Motor neuron (in vitro differentiated cells): Measurements from ENCODE around the gene CYS1. TPM values are rescaled to one million over a fixed set of nuclear protein-coding genes. Genes with fewer than 3 reads are reported as not detected.
A peak's percentile ranks its signal among the peaks of the same experiment; 100 is the strongest.
"Not testable (repeated sequence)": the region's sequence is repeated elsewhere in the genome, so short reads cannot be mapped to it uniquely, and the experiment has no call there.

Experiments
- ATAC-seq, 8 experiments: fragments of 200-7000 bp; cut with Tn5 transposase; replicated peaks in 6 of 8; 2 replicates each; pipeline ENCODE4 v1.8.0; 2021; ENCODE audit warnings: mild to moderate bottlenecking in 8 of 8, moderate library complexity in 8 of 8
- H3K27ac ChIP-seq, 2 donors: fragments of 250-450 bp; sonication (Bioruptor Pico); 2 replicates each; pipeline ENCODE4 v1.9.0; 2021; ENCODE audit warnings: antibody characterized with exemption in 2 of 2, mild to moderate bottlenecking in 2 of 2, moderate library complexity in 1 of 2
- H3K4me1 ChIP-seq, 2 donors: fragments of 250-450 bp; sonication (Bioruptor Pico); replicated peaks in 1 of 2; 2 replicates each; pipeline ENCODE4 v1.6.1; 2021; ENCODE audit warnings: antibody characterized with exemption in 2 of 2, mild to moderate bottlenecking in 2 of 2, moderate library complexity in 1 of 2
- H3K4me3 ChIP-seq, 5 donors: fragments of 250-450 bp; sonication (Bioruptor Pico); 2 replicates each; pipeline ENCODE4 v1.9.0; 2021; ENCODE audit warnings: antibody characterized with exemption in 5 of 5, mild to moderate bottlenecking in 5 of 5, moderate library complexity in 4 of 5
- WGBS, 10 experiments: fragments of 450-650 bp; shearing (Covaris generic); methylation state at CpG; one replicate each; pipeline ENCODE4 v1.0.0; 2022; 5-methylcytosine and 5-hydroxymethylcytosine counted together
- in situ Hi-C, 9 experiments: fragments of 400-800 bp; cut with MboI; loops; one replicate each; pipeline ENCODE4 v1.15.0; 2021; ENCODE audit warnings: low sequenced_read_pairs in 9 of 9, low pct_unique_long_range_greater_than_20kb in 2 of 9; ENCODE audit not compliant: unreplicated experiment in 9 of 9
- total RNA-seq, 8 experiments: library from RNA; unstranded; fragments of 300-600 nt; gene quantifications; 2 replicates each; pipeline versions ENCODE4 v1.2.3 to v1.2.4, GENCODE V29; 2022

CYS1 gene
- total RNA-seq, 8 experiments from 2014 or later = 0.14 to 6.2 (median 0.50) TPM; not detected in 1

- Histone ChIP-seq H3K4me3 (peak overlapping the region; percentile 46 to 73 (median 52)), H3K27ac (no peak overlapping the region), H3K4me1 (peaks cover under 1 to 10% of the 10 kb centered on the region in 2 donors)
- WGBS, 10 experiments = 40 to 80% (median 69%) methylated on average over 1 to 9 of the region's 14 CpGs; no CpG with 5 or more reads in 3 of the 10 experiments
- no peak for ATAC-seq
- in situ Hi-C loops = loop anchor here in 4 of 9 experiments (10.0 to 25.0 kb wide), 3 partner anchors 295 to 543 kb away; no protein-coding TSS in a partner anchor
Measured at GRCh38 chr2:10119601-10120157, 39.5 kb upstream of the CYS1 start.

GRCh38 chr2:10119027-10119325, 38.8 kb upstream of the CYS1 start:
- Histone ChIP-seq H3K27ac (no peak overlapping the region), H3K4me1 (peaks cover 0 to 10% of the 10 kb centered on the region in 2 donors), H3K4me3 (no peak overlapping the region)
- WGBS, 10 experiments = 78 to 100% (median 89%) methylated on average over 1 to 3 of the region's 3 CpGs
- ATAC-seq = no peak
- in situ Hi-C loops = loop anchor here in 1 of 9 experiments (25.0 kb wide), 1 partner anchor 543 kb away; no protein-coding TSS in a partner anchor

- no peak overlapping the region for H3K27ac ChIP-seq
- no peak overlapping the region for H3K4me3 ChIP-seq
- ATAC-seq = no peak
- H3K4me1 ChIP-seq = no peaks in the 10 kb centered on the region
- in situ Hi-C loops = loop anchor here in 1 of 9 experiments (25.0 kb wide), 1 partner anchor 553 kb away; no protein-coding TSS in a partner anchor
Measured at GRCh38 chr2:10109311-10109710, 29.1 kb upstream of the CYS1 start.

- H3K4me1 ChIP-seq, H3K27ac ChIP-seq, ATAC-seq, H3K4me3 ChIP-seq: not testable (repeated sequence)
- in situ Hi-C loops = loop anchor here in 1 of 9 experiments (25.0 kb wide), 1 partner anchor 557 kb away; no protein-coding TSS in a partner anchor
Measured at GRCh38 chr2:10104906-10105305, 24.7 kb upstream of the CYS1 start.

GRCh38 chr2:10103179-10103578, 23.0 kb upstream of the CYS1 start:
- peak in 1 of 8 experiments; percentile 47 for ATAC-seq
- H3K27ac ChIP-seq = no peak overlapping the region
- H3K4me3 ChIP-seq = no peak overlapping the region
- 80 to 100% (median 93%) methylated on average over 1 to 2 of the region's 6 CpGs; no CpG with 5 or more reads in 6 of the 10 experiments for WGBS, 10 experiments
- in situ Hi-C loops = loop anchor here in 1 of 9 experiments (25.0 kb wide), 1 partner anchor 559 kb away; no protein-coding TSS in a partner anchor
- H3K4me1 ChIP-seq = no peaks in the 10 kb centered on the region

- Histone ChIP-seq H3K4me3 (no peak overlapping the region), H3K4me1 (peaks cover 0 to 2% of the 10 kb centered on the region in 2 donors), H3K27ac (no peak overlapping the region)
- 30 to 100% (median 56%) methylated on average over 1 to 4 of the region's 7 CpGs; no CpG with 5 or more reads in 4 of the 10 experiments for WGBS, 10 experiments
- in situ Hi-C loops = loop anchor here in 1 of 9 experiments (25.0 kb wide), 1 partner anchor 561 kb away; no protein-coding TSS in a partner anchor
- ATAC-seq = no peak
Measured at GRCh38 chr2:10101491-10101890, 21.3 kb upstream of the CYS1 start.

- no peak overlapping the region for H3K4me3 ChIP-seq
- no peak overlapping the region for H3K27ac ChIP-seq
- in situ Hi-C loops = no loop called here
- peak; percentile 66 to 100 (median 81) for ATAC-seq
- peaks cover 14 to 15% of the 10 kb centered on the region in 2 donors for H3K4me1 ChIP-seq
- WGBS, 10 experiments = 27 to 93% (median 57%) methylated on average over 3 to 8 of the region's 16 CpGs; no CpG with 5 or more reads in 2 of the 10 experiments
Measured at GRCh38 chr2:10097352-10098148, 17.3 kb upstream of the CYS1 start.

GRCh38 chr2:10096641-10097040, 16.4 kb upstream of the CYS1 start:
- peaks cover 14 to 15% of the 10 kb centered on the region in 2 donors for H3K4me1 ChIP-seq
- 82 to 100% (median 92%) methylated on average over 1 to 7 of the region's 10 CpGs; no CpG with 5 or more reads in 4 of the 10 experiments for WGBS, 10 experiments
- no peak for ATAC-seq
- H3K4me3 ChIP-seq = no peak overlapping the region
- in situ Hi-C loops = no loop called here
- H3K27ac ChIP-seq = no peak overlapping the region

GRCh38 chr2:10095175-10095574, 15.0 kb upstream of the CYS1 start:
- in situ Hi-C loops = no loop called here
- no peak overlapping the region for H3K27ac ChIP-seq
- peak in 2 of 8 experiments; percentile 45 to 46 for ATAC-seq
- H3K4me3 ChIP-seq = no peak overlapping the region
- 60 to 92% methylated on average over 2 to 6 of the region's 9 CpGs; no CpG with 5 or more reads in 8 of the 10 experiments for WGBS, 10 experiments
- H3K4me1 ChIP-seq = peaks cover 14 to 15% of the 10 kb centered on the region in 2 donors

GRCh38 chr2:10094271-10094814, 14.1 kb upstream of the CYS1 start:
- Histone ChIP-seq H3K4me3 (no peak overlapping the region), H3K4me1 (peaks cover 14 to 15% of the 10 kb centered on the region in 2 donors), H3K27ac (no peak overlapping the region)
- ATAC-seq = peak in 5 of 8 experiments; percentile 82 to 91 (median 86)
- 34 to 70% (median 47%) methylated on average over 2 to 7 of the region's 13 CpGs; no CpG with 5 or more reads in 3 of the 10 experiments for WGBS, 10 experiments
- in situ Hi-C loops = no loop called here

GRCh38 chr2:10091889-10092244, 11.7 kb upstream of the CYS1 start:
- H3K4me1 ChIP-seq = peaks cover 13 to 14% of the 10 kb centered on the region in 2 donors
- WGBS, 10 experiments = 100% methylated on average over 1 to 2 of the region's 2 CpGs; no CpG with 5 or more reads in 7 of the 10 experiments
- H3K27ac ChIP-seq, ATAC-seq, in situ Hi-C loops, H3K4me3 ChIP-seq: not testable (repeated sequence)

- no peak overlapping the region for H3K4me3 ChIP-seq
- WGBS, 10 experiments = 27 to 100% (median 83%) methylated on average over 1 to 7 of the region's 52 CpGs; no CpG with 5 or more reads in 5 of the 10 experiments
- H3K27ac ChIP-seq = no peak overlapping the region
- ATAC-seq = peak in 2 of 8 experiments; percentile 55 to 95
- in situ Hi-C loops = no loop called here
- H3K4me1 ChIP-seq = peaks cover 13 to 14% of the 10 kb centered on the region in 2 donors
Measured at GRCh38 chr2:10091182-10091888, 11.1 kb upstream of the CYS1 start.
